Calu3 (cell line): ENCODE results near the gene TGFBR3. TPM values are rescaled to one million over a fixed set of nuclear protein-coding genes. Genes with fewer than 3 reads are reported as not detected.

Experiments used
- BruUV-seq: library from RNA; stranded (reverse); fragments of 400-500 nt; replicated peaks from 2 replicates; lab custom pipeline; 2021; lab: Mats Ljungman, UMichigan
- CTCF ChIA-PET: fragments of 300-600 bp; sonication (Branson Sonifier 250); formaldehyde crosslinking; loops from one replicate; lab custom pipeline; 2022; ENCODE audit warnings: antibody characterized with exemption; lab: Charles Lee
- DNase-seq: peaks from one replicate; pipeline ENCODE4 v3.0.0; 2022
- H3K27ac Mint-ChIP-seq: one replicate; pipeline ENCODE4 v1.8.0; 2022; ENCODE audit warnings: mixed read lengths; ENCODE audit not compliant: unreplicated experiment
- H3K27me3 Mint-ChIP-seq: one replicate; pipeline ENCODE4 v1.8.0; 2022; ENCODE audit warnings: mixed read lengths; ENCODE audit not compliant: unreplicated experiment
- H3K36me3 Mint-ChIP-seq: one replicate; pipeline ENCODE4 v1.8.0; 2022; ENCODE audit warnings: mild to moderate bottlenecking, moderate library complexity, mixed read lengths; ENCODE audit not compliant: insufficient read depth, unreplicated experiment
- H3K4me1 Mint-ChIP-seq: one replicate; pipeline ENCODE4 v1.8.0; 2022; ENCODE audit warnings: mild to moderate bottlenecking, low read depth, mixed read lengths; ENCODE audit not compliant: unreplicated experiment
- H3K4me3 Mint-ChIP-seq: one replicate; pipeline ENCODE4 v1.8.0; 2022; ENCODE audit warnings: mild to moderate bottlenecking, low read depth, moderate library complexity, mixed read lengths; ENCODE audit not compliant: unreplicated experiment
- H3K9me3 Mint-ChIP-seq: one replicate; pipeline ENCODE4 v1.8.0; 2022; ENCODE audit warnings: low read depth, mixed read lengths; ENCODE audit not compliant: unreplicated experiment
- intact Hi-C: fragments of 100-400 bp; cut with micrococcal nuclease; formaldehyde crosslinking; loops from one replicate; pipeline ENCODE4 v1.10.0; 2022; ENCODE audit not compliant: unreplicated experiment
- total RNA-seq: library from RNA; stranded (reverse); gene quantifications from 2 replicates; pipeline ENCODE4 v1.2.3, GENCODE V29; 2022
- TF ChIP-seq, protein P1 (sequence below): fragments of 200-600 bp; IDR thresholded peaks from one replicate; pipeline ENCODE4 v1.8.0; 2022; ENCODE audit warnings: antibody characterized with exemption; ENCODE audit not compliant: unreplicated experiment

The TGFBR3 gene
- total RNA-seq, 1 experiment from 2014 or later, result 10.8 TPM

DNA sequence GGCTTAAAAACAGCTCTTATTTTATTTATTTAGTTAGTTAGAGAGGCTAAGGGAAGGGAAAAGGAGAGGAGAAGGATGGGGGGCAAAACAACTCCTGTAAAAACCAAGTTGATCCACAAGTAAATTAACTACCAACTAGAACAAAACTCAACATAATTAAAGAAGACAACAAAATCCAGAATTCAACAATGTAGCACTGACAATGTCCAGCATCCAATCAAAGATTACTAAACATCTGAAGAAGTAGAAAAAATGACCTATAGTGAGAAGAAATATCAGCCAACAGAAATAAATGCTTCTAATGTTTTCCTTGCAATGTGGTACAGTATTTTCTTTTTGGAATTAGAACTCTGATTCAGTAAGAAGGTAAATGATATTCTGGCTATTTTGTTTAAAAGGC, 225.2 kb downstream of the TGFBR3 start:
- CTCF ChIA-PET, result no interaction called here
- H3K4me1 Mint-ChIP-seq, result no peaks in the 10 kb centered on the region
- no peak for DNase-seq
- TF ChIP-seq, protein P1, sequence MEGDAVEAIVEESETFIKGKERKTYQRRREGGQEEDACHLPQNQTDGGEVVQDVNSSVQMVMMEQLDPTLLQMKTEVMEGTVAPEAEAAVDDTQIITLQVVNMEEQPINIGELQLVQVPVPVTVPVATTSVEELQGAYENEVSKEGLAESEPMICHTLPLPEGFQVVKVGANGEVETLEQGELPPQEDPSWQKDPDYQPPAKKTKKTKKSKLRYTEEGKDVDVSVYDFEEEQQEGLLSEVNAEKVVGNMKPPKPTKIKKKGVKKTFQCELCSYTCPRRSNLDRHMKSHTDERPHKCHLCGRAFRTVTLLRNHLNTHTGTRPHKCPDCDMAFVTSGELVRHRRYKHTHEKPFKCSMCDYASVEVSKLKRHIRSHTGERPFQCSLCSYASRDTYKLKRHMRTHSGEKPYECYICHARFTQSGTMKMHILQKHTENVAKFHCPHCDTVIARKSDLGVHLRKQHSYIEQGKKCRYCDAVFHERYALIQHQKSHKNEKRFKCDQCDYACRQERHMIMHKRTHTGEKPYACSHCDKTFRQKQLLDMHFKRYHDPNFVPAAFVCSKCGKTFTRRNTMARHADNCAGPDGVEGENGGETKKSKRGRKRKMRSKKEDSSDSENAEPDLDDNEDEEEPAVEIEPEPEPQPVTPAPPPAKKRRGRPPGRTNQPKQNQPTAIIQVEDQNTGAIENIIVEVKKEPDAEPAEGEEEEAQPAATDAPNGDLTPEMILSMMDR, result no peak
- intact Hi-C loops, result no loop called here
- H3K27me3 Mint-ChIP-seq, result peaks cover 10% of the 10 kb centered on the region
- no peaks in the 10 kb centered on the region for H3K36me3 Mint-ChIP-seq
- H3K4me3 Mint-ChIP-seq, result no peak overlapping the region
- no TSS peak for BruUV-seq
- peaks cover 6% of the 10 kb centered on the region for H3K9me3 Mint-ChIP-seq
- H3K27ac Mint-ChIP-seq, result no peak overlapping the region

DNA sequence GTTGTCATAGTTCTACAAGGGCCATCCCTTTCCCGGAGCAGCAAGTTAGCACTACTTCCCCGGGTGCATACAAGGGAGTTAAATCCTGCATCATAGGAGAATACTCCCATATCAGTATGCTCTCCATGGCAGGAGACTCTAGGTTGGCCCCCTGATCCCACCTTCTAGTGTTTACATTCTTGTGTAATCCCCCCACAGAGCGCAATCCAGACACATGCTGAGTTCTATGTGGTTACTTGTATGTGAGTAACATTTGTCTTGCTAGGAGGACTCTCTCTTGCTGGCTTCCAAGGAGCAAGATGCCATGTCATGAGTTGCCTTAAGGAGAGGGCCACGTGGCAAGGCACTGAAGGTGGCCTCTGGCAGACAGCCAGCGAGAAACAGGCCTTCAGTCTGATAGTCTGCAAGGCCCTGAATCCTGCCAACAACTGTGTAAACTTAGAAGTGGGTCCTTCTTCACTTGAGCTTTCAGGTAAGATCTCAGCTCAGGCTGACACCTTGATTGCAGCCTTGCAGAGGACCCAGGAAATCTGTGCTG, 230.0 kb downstream of the TGFBR3 start:
- CTCF ChIA-PET, result no interaction called here
- H3K27ac Mint-ChIP-seq, result no peak overlapping the region
- peaks cover 10% of the 10 kb centered on the region for H3K27me3 Mint-ChIP-seq
- no peaks in the 10 kb centered on the region for H3K36me3 Mint-ChIP-seq
- no TSS peak for BruUV-seq
- no peaks in the 10 kb centered on the region for H3K4me1 Mint-ChIP-seq
- no peak for DNase-seq
- H3K4me3 Mint-ChIP-seq, result no peak overlapping the region
- TF ChIP-seq, protein P1, result no peak
- H3K9me3 Mint-ChIP-seq, result peaks cover 11% of the 10 kb centered on the region
- intact Hi-C loops, result no loop called here

DNA sequence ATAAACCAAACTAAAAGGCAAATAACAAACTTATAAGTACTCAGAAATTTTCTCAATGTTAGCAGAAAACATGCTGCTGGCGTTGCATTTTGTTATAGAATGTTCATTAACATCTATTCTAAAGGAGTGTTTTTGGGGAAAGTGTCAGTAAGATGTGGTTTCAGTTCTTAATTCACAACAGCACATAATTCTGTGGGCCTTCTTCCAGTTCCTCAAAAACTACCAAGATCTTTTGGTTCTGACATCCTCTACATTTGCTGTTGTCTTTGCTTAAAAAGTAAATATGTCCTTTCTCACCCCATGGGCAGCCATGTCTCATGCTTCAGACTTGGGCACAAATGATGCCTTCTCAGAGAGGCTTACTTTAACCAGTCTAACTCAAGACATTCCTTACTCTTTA, 232.8 kb downstream of the TGFBR3 start:
- no peak for DNase-seq
- H3K27me3 Mint-ChIP-seq, result no peaks in the 10 kb centered on the region
- intact Hi-C loops, result no loop called here
- no peaks in the 10 kb centered on the region for H3K4me1 Mint-ChIP-seq
- H3K9me3 Mint-ChIP-seq, result peaks cover 6% of the 10 kb centered on the region
- TF ChIP-seq, protein P1, result no peak
- no peak overlapping the region for H3K27ac Mint-ChIP-seq
- CTCF ChIA-PET, result no interaction called here
- BruUV-seq, result no TSS peak
- H3K4me3 Mint-ChIP-seq, result no peak overlapping the region
- H3K36me3 Mint-ChIP-seq, result no peaks in the 10 kb centered on the region

DNA sequence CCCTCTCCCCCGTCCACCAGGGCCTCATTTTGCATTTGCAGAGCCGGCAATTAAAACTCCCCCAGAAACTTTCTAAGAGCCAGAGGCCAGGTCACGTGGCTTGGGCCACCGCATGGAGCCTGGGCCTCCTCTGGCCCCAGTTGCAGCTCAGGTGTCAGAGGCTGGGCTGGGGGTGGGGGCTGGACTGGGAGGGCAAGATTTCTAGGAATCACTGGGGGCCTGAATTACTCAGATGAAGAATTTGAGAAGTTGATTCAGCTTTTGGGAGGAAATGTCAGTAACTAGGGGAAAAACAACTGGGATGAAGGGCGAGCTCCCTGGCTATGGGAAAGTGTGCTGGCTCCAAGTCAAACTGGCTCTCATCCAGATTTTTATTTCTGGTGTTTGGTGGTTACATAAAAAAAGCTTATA, 234.3 kb downstream of the TGFBR3 start:
- CTCF ChIA-PET, result no interaction called here
- intact Hi-C loops, result no loop called here
- H3K36me3 Mint-ChIP-seq, result no peaks in the 10 kb centered on the region
- TF ChIP-seq, protein P1, result no peak
- H3K4me1 Mint-ChIP-seq, result no peaks in the 10 kb centered on the region
- H3K4me3 Mint-ChIP-seq, result no peak overlapping the region
- no peak overlapping the region for H3K27ac Mint-ChIP-seq
- no TSS peak for BruUV-seq
- no peaks in the 10 kb centered on the region for H3K27me3 Mint-ChIP-seq
- peaks cover 6% of the 10 kb centered on the region for H3K9me3 Mint-ChIP-seq
- DNase-seq, result no peak
